ENCODE results near the gene RREB1.
"Not testable (repeated sequence)": the region's sequence is repeated elsewhere in the genome, so short reads cannot be mapped to it uniquely, and the experiment has no call there.

RREB1 gene

GRCh38 chr6:7144872-7145584, 37.3 kb downstream of the RREB1 start:
- no peak for DNase-seq (ENCODE audit: low read depth, low spot score)

- no peak for DNase-seq (ENCODE audit: low read depth, low spot score)
Observed at GRCh38 chr6:7145585-7145884, 37.8 kb downstream of the RREB1 start.

DNA sequence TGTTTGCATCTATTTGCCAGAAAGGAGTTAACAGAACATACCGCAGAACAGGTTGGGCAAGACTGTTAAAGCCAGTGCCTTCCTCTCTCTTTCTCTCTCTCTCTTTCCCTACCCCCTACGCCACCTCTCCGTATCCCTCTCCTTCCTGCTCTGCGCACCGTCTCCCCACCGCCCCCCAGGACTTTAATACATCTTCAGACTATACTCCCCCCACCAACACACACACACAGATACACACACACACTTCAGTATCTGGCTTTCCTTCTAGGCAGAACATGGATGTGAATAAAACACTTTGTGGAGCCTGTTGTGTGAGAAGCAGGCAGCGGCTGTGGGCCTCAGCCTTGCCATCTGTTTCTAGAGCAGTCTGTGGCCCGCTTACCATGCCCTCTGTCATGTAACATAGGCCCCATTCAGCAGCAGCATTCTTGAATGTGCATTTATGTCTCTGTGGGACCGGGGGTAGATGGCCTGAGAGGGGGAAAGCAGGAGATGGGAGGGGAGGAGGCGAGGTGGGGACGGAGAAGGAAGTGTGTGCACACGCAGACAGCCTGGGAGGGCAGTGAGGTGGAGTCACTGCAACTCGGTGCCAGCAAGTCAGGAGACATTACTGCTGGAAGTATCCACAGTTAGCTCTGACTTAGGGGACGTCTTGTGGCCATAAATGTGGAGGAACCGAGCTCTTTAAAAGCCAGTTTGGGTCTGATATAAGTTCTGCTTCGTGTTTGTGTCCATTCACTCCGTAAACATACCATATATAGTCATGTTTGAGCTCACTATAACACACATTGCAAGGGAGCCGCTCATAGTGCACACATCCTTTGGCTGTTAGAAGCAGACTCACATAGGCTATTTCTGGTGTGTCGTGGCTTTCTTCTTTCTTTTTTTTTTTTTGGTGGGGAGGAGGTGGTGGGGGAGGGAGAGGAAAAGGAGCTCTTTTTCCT, 38.4 kb downstream of the RREB1 start:
- no peak for DNase-seq (ENCODE audit: low read depth, low spot score)

GRCh38 chr6:7147051-7147671, 39.4 kb downstream of the RREB1 start:
- DNase-seq (ENCODE audit: low read depth, low spot score) = no peak

DNA sequence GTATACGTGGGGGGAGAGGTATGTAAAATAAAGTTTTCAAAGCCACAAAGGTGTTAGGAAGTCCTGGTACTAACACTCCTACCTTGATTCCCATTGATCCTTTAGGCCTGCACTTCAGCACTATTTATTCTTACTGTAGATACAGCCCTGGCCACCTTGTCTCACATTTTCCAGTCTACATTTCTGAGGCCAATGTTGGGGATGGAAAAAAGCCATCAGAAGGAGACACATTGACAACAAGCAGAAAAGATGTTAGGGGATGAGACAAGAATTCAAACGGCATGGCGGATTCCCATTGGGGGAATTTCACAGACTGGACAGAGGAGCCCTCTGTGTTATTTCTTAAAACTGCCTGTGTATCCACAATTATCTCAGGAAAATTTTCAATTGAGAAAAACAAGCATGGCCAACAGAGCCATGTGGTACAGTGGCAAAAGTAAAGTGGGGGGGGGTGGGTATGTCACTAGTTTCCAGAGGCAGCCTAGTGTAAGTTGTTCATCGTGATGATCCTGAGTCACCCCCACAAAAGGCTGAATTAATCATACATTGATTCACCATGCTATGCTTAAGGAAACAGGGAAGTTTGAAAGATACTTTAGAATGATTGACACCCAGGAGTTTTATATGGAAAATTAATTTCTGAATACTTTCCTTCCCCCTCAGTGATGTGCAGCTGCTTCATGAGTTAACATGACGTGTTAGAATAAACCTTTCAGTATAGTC, 40.5 kb downstream of the RREB1 start:
- no peak for DNase-seq (ENCODE audit: low read depth, low spot score)

- no peak for DNase-seq (ENCODE audit: low read depth, low spot score)
Observed at GRCh38 chr6:7150381-7151064, 42.8 kb downstream of the RREB1 start.

DNA sequence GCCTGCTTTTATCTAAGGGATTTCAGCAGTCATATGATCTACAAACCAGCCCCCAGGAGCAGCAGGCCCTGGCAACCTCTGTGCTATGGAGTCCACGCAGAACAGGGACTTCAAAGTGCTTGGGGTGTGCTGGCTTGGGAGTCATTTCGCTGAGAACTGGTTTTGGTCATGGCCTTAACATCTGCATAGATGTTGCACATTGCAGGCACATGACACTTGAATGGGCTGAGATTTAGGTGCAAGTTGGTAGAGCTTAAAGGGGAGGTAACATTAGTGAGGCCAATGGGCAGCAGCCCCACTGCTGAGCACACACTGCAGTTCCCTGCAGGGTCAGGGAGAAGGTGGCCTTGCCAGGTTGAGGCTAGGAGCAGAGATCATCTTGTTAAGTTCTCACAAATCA, 43.6 kb downstream of the RREB1 start:
- DNase-seq (ENCODE audit: low read depth, low spot score) = no peak

DNA sequence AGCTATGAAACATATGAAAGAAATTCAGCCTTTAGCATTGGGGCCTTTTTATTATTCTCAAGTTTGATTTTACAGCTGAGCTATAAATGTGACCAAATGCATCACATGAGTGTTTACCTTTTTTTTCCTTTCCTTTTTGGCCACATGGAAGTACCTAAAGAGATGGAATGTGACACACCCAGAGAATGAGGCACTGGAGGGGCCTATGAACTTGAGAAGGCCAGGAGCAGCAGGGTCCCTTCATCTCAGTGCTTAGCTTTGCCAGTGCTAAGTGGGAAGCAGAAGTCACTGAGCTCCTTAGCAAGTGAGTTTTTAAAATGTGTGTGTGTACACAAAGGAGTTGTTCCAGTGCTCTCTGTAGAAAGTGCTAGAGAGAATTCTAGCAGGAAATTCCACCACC, 44.7 kb downstream of the RREB1 start:
- DNase-seq (ENCODE audit: low read depth, low spot score) = no peak

DNA sequence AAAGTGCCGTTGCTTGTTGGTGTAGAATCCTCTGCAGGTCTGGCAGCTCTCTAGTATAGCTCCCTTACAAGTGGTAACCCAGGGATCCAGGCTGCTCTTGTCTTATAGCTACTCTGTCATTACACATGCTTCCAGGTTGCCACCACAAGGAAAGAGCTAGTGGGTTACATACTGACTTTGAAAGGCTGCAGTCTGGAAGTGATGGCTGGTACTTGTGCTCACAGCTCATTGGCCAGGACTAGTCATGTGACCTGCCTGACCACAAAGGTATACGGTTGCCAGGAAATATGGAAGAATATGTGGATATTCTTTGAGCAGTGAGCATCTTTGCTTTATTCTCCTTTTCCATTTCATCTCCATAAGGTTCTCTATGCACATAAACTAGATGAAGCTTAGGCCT, 46.0 kb downstream of the RREB1 start:
- DNase-seq (ENCODE audit: low read depth, low spot score) = no peak

DNA sequence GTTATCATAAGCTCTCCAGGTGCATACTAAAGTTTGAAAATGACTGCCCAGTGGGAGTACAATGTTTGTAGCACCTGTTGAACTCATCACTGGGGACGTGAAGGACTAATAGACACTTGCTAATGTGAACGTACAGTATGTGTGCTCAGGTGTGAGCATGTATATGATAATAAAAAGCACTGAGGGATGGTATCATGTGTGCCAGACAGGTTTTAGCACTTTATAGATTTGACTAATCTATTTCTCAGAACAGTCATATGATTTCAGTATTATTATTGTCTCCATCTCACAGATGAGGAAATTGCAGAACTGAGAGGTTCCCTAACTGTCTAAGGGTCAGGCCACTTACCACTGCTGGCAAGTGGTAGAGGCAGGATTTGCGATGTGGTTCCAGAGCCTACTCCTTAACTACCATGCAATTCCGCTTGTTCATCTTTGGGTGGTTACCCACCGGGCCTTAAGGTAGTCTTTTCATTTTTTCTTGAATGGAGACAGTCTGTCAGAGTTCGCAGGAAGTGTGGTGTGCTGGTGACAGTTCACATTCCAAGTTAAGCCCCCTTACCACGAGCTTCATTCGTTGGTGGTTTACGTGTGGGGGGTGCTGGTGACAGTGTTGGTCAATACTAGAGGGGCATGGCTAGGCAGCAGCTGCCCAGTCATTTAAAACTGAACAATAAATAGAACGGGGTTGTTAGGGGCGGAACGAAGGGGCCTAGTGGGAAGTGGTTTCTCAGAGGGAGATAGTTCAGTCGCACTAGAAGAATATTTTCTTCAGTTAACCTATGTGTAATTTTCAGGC, 46.8 kb downstream of the RREB1 start:
- no peak for DNase-seq (ENCODE audit: low read depth, low spot score)

DNA sequence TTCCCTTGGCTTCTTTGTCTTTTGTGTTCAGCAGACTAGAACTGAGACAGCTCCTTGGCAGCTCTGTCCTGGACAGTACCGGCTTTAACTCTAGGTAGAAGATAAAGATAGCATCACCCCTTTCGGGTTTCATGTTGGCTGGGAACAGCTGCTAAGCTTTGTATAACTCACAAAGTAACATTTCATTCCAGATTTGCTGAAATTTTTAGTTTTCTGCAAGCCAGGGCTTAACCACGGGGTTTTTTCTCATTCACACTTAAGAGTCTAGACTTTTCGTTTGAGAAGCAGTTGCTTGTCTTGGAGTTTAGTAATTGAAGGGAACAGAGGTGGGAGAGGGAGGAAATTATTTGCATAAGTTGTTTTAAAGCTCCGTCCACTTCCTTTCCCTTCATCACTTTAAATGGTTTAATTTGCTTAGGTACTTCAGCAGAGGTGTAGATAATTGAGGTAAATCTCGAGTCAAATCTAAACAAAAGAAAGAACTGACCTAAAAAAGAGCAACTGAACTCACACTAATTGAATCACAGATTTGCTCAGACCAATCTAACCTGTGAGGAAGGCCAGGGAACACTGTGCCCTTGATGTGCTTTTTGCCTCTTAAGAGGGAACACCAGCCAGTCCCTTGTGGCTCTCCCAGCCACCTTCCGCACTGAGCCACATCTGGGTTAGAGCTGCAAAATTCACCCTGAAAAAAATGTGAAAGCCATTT, 48.3 kb downstream of the RREB1 start:
- no peak for DNase-seq (ENCODE audit: low read depth, low spot score)

DNA sequence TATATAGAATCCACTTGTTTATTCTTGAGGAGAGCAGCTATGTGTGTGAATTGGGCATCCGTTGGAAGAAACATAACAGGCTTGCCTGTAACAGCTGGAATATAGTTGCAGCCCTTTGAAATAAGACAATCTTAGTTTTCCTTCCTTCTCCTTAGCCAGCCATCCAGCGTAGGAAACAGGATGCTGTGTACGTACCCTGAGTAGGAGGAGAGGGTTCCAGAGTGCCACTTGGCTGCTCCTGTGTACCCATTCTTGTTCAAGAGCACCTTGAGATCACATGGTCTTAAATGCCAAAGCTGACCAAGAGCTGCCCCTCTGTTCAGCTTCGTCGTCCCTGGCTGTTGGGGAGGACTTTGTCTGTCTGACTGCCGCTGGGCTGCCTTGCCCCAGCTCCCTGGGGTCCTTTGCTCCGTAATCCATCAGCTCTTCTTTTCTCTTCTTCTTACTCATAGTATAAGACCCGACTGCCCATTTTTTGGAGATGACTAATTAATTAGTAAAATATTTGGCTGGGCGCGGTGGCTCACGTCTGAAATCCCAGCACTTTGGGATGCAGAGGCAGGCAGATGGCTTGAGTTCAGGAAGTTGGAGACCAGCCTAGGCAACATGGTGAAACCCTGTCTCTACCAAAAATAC, 49.0 kb downstream of the RREB1 start:
- no peak for DNase-seq (ENCODE audit: low read depth, low spot score)

DNA sequence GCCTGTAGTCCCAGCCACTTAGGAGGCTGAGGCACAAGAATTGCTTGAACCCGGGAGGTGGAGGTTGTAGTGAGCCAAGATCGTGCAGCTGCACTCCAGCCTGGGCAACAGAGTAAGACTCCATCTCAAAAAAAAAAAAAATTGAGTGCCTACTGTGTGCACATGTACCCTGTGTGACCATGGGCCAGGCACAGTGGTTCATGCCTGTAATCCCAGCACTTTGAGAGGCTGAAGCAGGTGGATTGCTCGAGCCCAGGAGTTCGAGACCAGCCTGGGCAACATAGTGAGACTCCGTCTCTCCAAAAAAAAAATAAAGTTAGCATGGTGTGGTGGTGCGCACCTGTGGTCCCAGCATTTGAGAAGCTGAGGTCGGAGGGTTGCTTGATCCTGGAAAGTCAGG, 49.5 kb downstream of the RREB1 start:
- not testable (repeated sequence) for DNase-seq (ENCODE audit: low read depth, low spot score)

DNA sequence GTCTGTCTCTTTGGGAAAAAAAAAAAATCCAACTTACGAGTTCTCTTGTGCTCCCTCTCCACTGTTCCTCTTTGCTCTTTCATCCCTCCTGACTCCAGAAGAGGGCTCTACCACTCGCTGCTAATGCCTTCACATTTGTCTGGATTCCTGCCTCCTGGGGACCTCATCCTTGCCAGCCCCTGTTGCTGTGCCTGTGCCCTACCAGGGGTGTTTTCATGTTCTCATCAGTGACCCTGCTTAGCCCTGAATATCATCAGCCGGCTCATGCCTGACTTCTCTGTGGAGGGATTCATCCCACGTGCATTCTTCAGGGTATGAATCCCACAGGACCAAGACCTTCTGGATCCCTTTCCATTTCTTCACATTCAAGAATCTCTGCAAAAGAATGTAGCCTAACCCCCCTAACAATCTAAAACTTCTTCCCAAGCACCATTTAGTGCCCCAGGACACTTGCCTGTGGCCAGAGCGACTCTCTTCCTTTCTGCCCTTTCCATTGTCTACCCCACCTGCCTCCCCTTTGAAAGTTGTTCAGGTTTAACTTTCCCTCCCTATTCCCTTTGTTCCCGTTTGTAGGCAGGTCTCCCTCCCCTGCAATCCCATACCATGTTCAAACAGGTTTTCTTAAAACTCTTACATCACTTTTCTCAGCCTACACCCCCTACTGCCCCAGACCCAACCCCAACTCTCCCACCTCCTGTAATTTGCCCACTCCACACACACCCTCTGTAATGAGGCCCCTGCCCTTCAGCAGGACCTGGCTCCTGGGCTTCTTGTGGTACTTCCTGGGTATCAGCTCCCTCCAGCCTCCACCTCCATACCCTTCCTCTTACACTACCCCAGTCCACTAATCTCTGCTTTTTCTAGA, 50.2 kb downstream of the RREB1 start:
- no peak for DNase-seq (ENCODE audit: low read depth, low spot score)

DNA sequence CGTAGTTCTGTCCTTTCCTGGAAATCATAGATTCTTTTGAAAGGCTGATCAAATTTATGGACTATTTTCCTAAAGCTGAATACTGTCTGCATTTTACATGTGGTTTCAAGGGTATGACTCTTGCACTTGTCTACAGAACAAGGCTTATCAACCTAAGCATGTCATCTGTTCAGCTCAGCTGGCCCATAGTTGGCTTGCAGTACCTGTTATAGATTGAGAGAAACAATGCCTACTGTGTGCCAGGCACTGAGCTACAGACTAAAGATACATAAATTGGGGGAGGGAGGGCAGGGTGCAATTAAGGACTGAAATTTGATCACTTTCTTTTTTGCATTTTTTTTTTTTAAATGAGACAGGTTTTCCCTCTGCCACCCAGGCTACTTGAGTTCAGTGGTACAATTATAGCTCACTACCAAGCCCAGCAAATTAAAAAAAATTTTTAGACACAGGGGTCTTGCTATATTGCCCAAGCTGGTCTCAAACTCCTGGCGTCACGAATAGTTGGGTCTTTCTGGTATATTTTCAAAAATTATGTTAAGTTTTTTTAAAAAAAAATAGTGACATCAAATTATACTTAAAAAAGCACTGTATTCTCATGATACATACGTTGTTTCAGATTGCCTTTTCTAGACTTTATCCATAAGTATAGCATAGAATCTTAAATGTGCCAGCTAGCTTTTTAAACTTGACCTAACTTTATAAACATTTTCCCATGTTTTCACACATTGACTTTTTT, 52.2 kb downstream of the RREB1 start:
- no peak for DNase-seq (ENCODE audit: low read depth, low spot score)

- no peak for DNase-seq (ENCODE audit: low read depth, low spot score)
Observed at GRCh38 chr6:7161253-7161623, 53.5 kb downstream of the RREB1 start.

DNA sequence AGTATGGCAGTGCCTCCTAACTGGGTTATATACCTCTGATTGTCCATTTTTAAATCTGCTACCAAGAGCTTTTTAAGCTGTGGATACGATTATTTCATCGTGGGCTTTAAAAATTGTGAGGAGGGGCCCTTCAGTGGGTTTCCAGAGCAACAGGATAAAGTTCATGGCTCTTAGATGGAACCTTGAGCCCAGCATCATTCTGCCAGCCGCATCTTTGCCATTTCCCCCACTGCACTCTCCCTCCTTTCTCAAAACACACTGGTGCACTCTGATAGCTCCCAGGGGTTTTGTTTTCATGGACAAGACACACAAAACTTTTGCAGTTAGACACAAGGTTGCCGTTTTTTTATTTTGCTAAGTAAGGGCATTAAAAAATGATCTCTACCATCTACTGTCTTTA, 54.1 kb downstream of the RREB1 start:
- DNase-seq (ENCODE audit: low read depth, low spot score) = no peak

GRCh38 chr6:7163661-7164071, 55.9 kb downstream of the RREB1 start:
- no peak for DNase-seq (ENCODE audit: low read depth, low spot score)

Measured in activated CD4-positive, CD25-positive, alpha-beta regulatory T cell treated with anti-CD3 and anti-CD28 coated beads, Interleukin-2, amount 50 U/mL, for 16 hours (primary cell).